Measurements from ENCODE around the gene CHD1. TPM values are rescaled to one million over a fixed set of nuclear protein-coding genes. Genes with fewer than 3 reads are reported as not detected.

CHD1 gene
- total and polyA plus RNA-seq, 2 donors (not counting 1 experiment from before 2014, with no cell fraction given) = 18.2 to 48.4 TPM

DNA sequence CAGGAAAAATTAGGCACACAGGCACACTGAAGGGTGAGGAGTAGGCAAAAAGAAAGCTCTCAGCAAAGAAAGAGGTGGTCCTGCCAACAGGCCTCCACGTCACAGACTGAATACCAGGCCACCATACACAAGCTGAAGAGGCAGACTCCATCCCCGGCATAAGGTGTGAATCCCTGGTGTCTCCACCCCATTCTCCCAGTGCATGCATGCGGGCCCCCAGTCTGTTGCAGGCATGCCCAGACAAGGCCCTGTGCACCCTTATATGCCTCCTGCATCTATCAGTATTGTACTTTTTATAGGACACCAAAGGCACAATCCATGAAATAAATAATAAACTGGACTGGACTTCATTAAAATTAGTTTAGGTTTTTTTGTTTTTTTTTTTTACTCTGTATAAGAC is 82.3 kb downstream of the CHD1 start:
- Histone ChIP-seq H3K4me1 (ENCODE audit: control insufficient read depth, extremely low read depth, insufficient read depth, low read length) (no peaks in the 10 kb centered on the region), H3K79me2 (ENCODE audit: control insufficient read depth, insufficient read depth, low read length) (no peaks in the 10 kb centered on the region), H3K9me3 (ENCODE audit: control insufficient read depth, insufficient read depth, low read depth, low read length) (no peaks in the 10 kb centered on the region), H3K4me2 (ENCODE audit: extremely low read depth, insufficient read depth, low read length) (no peak overlapping the region), H3K27me3 (ENCODE audit: control insufficient read depth, insufficient read depth, low read length) (no peaks in the 10 kb centered on the region), H3K36me3 (ENCODE audit: control insufficient read depth, insufficient read depth, low read length) (no peaks in the 10 kb centered on the region), H3K9ac (ENCODE audit: insufficient read depth, low read length) (no peak overlapping the region), H3K27ac (ENCODE audit: insufficient read depth, low read length) (no peak overlapping the region), H3K4me3 (replicated peaks in 1 of 4; ENCODE audit: control extremely low read depth in 1 of 4, insufficient read depth in 1 of 4, low read depth in 3 of 4, low read length in 4 of 4) (no peak overlapping the region), H4K20me1 (ENCODE audit: control insufficient read depth, extremely low read depth, insufficient read depth, low read length) (no peaks in the 10 kb centered on the region), H2AFZ (ENCODE audit: low read length) (no peak overlapping the region)
- DNase-seq (ENCODE audit: low read depth in 2 of 2) = no peak
- TF ChIP-seq EZH2 (IDR thresholded peaks at IDR 0.05; ENCODE audit: low read length, missing control alignments) = no peak
- TF ChIP-seq, protein P1, sequence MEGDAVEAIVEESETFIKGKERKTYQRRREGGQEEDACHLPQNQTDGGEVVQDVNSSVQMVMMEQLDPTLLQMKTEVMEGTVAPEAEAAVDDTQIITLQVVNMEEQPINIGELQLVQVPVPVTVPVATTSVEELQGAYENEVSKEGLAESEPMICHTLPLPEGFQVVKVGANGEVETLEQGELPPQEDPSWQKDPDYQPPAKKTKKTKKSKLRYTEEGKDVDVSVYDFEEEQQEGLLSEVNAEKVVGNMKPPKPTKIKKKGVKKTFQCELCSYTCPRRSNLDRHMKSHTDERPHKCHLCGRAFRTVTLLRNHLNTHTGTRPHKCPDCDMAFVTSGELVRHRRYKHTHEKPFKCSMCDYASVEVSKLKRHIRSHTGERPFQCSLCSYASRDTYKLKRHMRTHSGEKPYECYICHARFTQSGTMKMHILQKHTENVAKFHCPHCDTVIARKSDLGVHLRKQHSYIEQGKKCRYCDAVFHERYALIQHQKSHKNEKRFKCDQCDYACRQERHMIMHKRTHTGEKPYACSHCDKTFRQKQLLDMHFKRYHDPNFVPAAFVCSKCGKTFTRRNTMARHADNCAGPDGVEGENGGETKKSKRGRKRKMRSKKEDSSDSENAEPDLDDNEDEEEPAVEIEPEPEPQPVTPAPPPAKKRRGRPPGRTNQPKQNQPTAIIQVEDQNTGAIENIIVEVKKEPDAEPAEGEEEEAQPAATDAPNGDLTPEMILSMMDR (conservative IDR thresholded peaks at IDR 0.05 in 1 of 2, IDR thresholded peaks at IDR 0.05 in 1 of 2; ENCODE audit: low read depth in 1 of 2, low read length in 2 of 2) = no peak

DNA sequence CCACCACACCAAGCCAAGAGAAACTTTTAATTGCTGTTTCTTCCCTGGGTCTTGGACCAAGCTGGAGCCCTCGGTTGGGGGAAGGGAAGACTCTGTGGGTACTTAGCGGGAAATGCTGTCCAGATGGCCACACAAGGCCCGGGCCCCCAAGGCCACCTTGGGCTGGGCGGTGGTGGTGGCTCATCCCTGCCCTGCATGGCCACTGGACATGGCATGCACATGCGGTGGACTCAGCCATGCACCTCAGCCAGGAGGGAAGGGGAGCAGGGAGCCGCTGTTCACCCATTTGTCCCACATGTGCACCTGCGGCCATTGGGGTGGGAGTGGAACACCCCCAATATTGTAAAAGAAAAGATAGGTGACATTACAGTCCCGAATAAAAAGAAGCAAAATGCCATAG is 82.9 kb downstream of the CHD1 start:
- H3K9me3 ChIP-seq (ENCODE audit: control insufficient read depth, insufficient read depth, low read depth, low read length) = no peaks in the 10 kb centered on the region
- no peaks in the 10 kb centered on the region for H3K4me1 ChIP-seq (ENCODE audit: control insufficient read depth, extremely low read depth, insufficient read depth, low read length)
- no peak overlapping the region for H3K9ac ChIP-seq (ENCODE audit: insufficient read depth, low read length)
- H2AFZ ChIP-seq (ENCODE audit: low read length) = no peak overlapping the region
- no peak overlapping the region for H3K4me3 ChIP-seq (replicated peaks in 1 of 4; ENCODE audit: control extremely low read depth in 1 of 4, insufficient read depth in 1 of 4, low read depth in 3 of 4, low read length in 4 of 4)
- TF ChIP-seq, protein P1 (conservative IDR thresholded peaks at IDR 0.05 in 1 of 2, IDR thresholded peaks at IDR 0.05 in 1 of 2; ENCODE audit: low read depth in 1 of 2, low read length in 2 of 2) = no peak
- TF ChIP-seq EZH2 (IDR thresholded peaks at IDR 0.05; ENCODE audit: low read length, missing control alignments) = no peak
- H3K4me2 ChIP-seq (ENCODE audit: extremely low read depth, insufficient read depth, low read length) = no peak overlapping the region
- H3K79me2 ChIP-seq (ENCODE audit: control insufficient read depth, insufficient read depth, low read length) = no peaks in the 10 kb centered on the region
- no peaks in the 10 kb centered on the region for H3K27me3 ChIP-seq (ENCODE audit: control insufficient read depth, insufficient read depth, low read length)
- no peaks in the 10 kb centered on the region for H4K20me1 ChIP-seq (ENCODE audit: control insufficient read depth, extremely low read depth, insufficient read depth, low read length)
- DNase-seq (ENCODE audit: low read depth in 2 of 2) = no peak
- H3K27ac ChIP-seq (ENCODE audit: insufficient read depth, low read length) = no peak overlapping the region
- H3K36me3 ChIP-seq (ENCODE audit: control insufficient read depth, insufficient read depth, low read length) = no peaks in the 10 kb centered on the region

DNA sequence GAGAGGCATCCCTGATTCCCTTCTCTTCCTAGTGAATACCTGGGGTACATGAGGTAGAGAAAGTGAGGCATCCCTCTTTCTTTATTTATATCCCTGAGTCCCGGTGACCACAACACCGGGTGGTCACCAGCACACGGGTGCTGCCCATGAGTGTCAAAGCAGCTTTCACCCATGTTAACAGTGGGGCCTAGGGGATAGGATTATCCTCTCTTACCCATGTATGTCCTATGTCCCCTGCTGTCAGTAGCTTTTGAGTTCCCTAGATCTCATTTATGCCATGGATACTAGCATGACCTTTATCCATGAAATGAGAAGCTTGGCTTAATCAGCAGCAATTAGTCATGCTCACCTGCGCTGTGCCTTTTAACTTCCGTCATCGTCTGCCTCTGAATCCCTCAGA is 83.9 kb downstream of the CHD1 start:
- Histone ChIP-seq H3K4me1 (ENCODE audit: control insufficient read depth, extremely low read depth, insufficient read depth, low read length) (no peaks in the 10 kb centered on the region), H4K20me1 (ENCODE audit: control insufficient read depth, extremely low read depth, insufficient read depth, low read length) (no peaks in the 10 kb centered on the region)

More for the DNA sequence above, 83.9 kb downstream of the CHD1 start:
- Histone ChIP-seq H3K4me3 (replicated peaks in 1 of 4; ENCODE audit: control extremely low read depth in 1 of 4, insufficient read depth in 1 of 4, low read depth in 3 of 4, low read length in 4 of 4) (no peak overlapping the region), H3K27ac (ENCODE audit: insufficient read depth, low read length) (no peak overlapping the region), H3K27me3 (ENCODE audit: control insufficient read depth, insufficient read depth, low read length) (no peaks in the 10 kb centered on the region), H3K9ac (ENCODE audit: insufficient read depth, low read length) (no peak overlapping the region), H3K79me2 (ENCODE audit: control insufficient read depth, insufficient read depth, low read length) (no peaks in the 10 kb centered on the region), H3K9me3 (ENCODE audit: control insufficient read depth, insufficient read depth, low read depth, low read length) (no peaks in the 10 kb centered on the region), H3K36me3 (ENCODE audit: control insufficient read depth, insufficient read depth, low read length) (no peaks in the 10 kb centered on the region), H3K4me2 (ENCODE audit: extremely low read depth, insufficient read depth, low read length) (no peak overlapping the region), H2AFZ (ENCODE audit: low read length) (no peak overlapping the region)
- DNase-seq (ENCODE audit: low read depth in 2 of 2) = no peak
- TF ChIP-seq, protein P1 (conservative IDR thresholded peaks at IDR 0.05 in 1 of 2, IDR thresholded peaks at IDR 0.05 in 1 of 2; ENCODE audit: low read depth in 1 of 2, low read length in 2 of 2) = no peak
- no peak for TF ChIP-seq EZH2 (IDR thresholded peaks at IDR 0.05; ENCODE audit: low read length, missing control alignments)
